HG03175 (cell line): Measurements from ENCODE around the gene COPZ1.
"Not testable (repeated sequence)": the region's sequence is repeated elsewhere in the genome, so short reads cannot be mapped to it uniquely, and the experiment has no call there.

ENCODE experiments used
- ATAC-seq: cut with Tn5 transposase; IDR thresholded peaks from one replicate; pipeline ENCODE4 v1.9.1; 2021; ENCODE audit warnings: mild to moderate bottlenecking, moderate library complexity; ENCODE audit not compliant: unreplicated experiment

COPZ1 gene

DNA sequence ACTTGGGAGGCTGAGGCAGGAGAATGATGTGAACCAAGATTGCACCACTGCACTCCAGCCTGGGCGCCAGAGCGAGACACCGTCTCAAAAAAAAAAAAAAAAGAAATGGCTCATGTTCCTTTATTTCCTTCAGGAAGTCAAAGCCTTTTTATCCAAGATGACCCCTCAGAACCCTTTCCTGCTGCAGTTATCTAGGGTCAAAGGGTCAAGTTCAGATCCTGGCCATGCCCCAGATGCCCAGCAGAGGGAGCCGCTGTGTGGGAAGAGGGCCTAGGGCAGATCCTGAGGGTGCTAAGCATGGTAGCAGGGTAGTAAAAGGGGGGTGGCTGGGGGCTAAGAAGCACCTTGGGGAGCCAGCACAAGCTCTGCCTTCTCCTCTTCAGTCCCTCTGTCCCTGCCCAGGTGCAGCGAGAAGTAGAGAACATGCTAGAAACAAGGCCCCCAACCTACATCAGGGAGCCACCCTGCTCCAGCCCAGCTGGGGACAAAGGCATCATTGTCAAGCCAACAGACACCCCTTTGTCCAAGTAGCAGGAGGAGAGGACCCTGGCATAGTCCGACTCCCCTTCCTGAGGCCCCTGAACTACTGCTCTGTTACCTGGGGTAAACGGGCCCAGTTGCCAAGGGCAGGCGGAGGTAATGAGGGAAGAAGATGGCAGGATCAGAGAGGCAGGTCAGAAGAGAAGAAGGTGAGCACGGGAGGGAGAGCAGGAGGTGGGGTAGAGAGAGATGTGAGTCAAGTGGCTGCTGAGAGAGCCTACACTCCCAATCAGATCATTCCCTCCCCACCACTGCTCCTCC is 30.6 kb upstream of the COPZ1 start:
- peak; percentile 55 for ATAC-seq

DNA sequence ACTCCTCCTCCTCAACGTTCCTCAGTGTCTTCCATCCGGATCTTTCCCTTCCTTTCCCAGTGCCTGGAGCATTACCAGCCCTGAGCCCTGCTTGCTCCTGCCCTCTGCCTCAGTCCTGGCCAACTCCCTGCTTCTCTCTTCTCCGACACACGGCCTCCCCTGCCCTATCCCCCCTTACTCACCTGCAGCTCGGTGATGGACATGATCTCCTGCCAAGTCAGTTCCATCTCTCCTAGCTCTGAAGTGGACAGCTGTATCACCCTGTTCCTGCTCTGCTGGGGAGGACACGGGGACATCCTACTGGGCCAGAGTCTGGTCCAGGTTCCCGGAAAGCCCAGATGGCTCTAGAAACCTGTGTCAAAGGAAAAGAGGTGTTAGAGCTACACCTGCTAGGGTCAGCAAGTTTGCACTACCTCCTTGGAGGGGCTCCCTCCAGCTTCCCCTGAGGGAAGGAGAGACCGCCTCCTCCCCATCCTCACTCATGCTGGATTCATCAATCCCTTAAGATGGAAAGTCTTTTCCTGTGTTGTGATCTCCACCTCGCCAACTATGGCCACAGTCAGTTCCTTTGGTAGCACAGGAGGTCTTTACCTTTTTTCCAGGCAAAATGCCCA is 29.9 kb upstream of the COPZ1 start:
- ATAC-seq: no peak

DNA sequence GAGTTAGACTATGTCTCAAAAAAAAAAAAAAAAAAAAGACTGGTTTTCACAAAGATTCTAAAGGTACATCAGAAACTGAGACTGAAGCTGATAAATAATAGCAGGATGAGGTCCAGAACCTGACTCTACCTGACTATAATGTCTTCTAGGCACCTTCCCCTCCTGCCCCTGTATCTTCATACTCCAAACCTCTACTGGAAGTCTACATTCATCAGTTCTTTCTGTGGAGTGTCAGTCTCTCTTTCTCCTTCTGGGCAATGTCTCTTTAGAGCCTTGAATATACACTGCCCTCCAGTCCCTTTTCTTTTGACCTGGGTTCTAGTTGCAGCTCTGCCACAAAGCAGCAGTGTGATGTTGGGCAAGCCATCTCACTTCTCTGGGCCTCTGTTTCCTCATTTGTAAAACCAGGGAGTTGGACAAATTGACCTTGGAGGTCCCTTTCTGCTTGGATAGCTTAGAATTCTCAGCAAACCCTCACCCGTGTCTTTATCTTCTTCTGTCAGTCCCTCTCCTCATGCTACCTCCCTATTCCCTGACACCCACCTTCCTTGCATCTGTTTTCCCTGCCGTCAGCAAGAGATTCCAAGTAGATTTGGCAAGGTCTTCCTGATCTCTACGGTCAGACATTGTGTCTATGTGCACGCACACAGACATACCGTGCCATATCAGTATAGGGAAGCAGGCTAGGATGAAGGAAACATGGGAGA is 28.4 kb upstream of the COPZ1 start:
- ATAC-seq: no peak

DNA sequence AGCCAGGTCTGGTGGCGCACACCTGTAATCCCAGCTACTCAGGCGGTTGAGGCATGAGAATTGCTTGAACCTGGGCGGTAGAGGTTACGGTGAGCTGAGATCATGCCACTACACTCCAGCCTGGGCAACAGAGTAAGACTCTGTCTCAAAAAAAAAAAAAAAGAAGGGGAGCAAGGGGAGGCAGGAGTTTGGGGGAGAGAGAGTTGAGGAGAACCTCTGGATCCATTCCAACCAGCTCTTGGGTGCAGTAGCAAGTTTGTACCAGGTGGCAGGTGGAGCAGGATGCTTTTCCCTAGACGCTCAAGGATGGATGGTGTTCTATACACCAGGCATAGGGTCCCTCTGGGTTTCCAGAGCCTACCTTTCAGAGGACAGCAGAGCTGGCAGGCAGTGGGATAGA is 26.0 kb upstream of the COPZ1 start:
- no peak for ATAC-seq

DNA sequence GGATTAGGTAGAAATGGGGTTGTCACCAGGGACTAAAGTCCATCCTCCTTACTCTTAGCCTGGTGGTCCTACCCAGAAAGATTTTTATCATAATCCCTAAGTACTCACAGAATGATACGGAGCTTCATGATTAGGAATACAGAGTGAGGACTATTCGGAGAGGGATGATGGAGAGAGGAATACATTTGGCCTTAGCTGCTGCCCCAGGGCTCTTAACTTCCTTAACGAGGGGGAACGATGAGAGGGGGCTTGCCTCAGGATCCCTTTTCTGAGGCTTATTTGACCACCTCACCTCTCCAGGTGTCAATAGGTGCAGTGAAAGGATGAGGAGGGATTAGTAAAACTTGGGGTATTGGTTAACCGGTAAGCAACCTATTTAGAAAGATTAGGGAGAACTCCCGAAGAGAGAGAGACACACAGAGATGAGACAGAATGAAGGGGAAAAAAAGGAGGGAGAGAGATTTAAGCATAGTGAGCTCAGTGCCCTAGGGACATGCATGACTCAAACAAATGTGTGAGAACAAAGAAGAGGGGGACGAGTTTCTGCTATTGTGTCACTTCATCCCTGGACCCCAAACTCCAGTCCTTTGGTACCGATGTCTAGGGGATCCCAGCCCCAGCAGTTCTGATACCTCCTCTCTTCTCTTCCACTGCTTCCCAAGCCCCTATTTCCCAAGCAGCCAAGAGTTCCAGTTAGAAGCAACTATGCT is 25.3 kb upstream of the COPZ1 start:
- no peak for ATAC-seq

DNA sequence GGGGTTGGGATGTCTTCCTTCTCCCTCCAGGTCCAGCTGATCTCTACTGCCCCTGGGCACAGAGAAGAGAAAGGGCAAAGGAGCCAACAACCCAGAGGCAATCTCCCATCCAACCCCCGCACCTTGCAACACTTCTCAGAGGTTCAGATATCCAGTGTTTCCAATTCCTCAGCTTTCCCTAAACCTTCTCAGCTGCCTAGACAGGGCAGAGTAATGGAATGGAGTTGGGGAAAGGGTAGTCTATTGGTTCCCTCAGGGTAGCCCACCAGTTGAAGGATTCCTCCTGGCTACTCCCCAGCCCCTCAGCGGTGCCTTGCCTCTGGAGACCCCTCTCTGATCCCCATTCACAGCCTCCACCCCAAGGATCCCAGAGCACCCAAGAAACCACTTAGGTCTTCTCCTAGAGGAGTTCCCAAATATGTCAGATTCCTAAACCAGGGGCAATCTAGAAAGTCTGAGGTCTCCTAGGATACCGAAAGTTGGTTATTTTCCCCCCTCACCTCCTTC is 24.7 kb upstream of the COPZ1 start:
- ATAC-seq: no peak

DNA sequence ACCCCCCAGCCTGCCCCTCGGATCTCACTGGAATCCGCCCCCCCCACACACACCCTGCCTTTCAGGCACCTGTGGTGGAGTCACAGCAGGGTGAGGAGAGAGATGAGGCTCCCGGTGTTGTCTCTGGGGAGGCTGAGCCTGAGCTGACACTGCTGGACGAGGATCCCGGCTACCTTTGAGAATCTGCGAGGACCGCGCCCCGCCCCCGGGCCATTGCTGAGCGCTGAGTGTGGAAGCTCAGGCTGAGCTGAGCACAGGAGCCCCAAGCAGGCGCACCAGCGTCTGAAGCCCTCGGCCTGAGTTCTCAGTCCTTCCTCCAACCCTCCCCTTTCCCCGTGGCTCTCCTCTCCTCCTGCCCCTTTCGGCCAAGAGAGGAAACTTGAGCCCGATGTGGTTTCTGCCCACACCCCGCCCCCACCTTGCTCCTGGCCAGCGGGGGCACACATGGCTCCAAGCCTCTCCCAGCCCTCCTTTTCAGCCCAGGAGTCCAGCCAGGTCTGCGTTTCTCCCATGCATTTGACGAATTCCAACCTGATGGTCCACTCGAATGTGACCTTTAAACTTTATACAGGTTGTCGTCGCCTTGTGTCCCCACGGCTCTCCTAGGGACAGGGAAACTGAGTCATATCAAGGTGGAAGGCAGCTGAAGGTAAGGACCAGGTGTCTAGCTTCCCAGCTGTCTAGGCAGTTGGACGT is 24.1 kb upstream of the COPZ1 start, which contains the start of gene NFE2:
Gene NFE2 (minus strand): TSS at position 284 of the 696 bp plus-strand sequence. CDS start 5,767 bp downstream, outside the sequence.
- ATAC-seq: no peak

DNA sequence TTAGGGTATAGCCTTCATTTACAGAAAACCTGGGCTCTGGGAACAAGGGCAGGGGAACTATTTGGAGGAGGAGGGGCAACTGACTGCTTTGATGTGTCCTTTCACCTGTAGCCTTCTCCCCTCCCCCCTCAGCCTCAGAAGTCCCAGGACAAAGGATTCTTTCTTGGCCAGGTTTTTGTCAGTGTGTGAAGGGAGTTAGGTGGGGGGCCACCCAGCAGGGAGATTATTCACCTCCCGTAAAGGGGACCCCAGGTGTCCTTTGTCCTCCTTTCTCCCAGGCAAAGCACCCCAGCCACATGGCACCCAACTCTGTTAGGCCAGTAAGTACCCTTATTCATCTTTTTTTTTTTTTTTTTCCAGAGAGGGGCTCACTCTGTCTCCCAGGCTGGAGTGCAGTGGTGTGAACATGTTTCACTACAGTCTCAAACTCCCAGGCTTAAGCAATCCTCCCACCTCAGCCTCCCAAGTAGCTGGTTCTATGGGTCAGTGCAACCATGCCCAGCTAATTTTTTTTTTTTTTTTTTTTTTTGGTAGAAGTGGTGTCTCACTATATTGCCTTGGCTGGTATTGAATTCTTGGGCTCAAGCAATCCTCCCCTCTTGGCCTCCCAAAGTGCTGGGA is 23.4 kb upstream of the COPZ1 start:
- no peak for ATAC-seq

DNA sequence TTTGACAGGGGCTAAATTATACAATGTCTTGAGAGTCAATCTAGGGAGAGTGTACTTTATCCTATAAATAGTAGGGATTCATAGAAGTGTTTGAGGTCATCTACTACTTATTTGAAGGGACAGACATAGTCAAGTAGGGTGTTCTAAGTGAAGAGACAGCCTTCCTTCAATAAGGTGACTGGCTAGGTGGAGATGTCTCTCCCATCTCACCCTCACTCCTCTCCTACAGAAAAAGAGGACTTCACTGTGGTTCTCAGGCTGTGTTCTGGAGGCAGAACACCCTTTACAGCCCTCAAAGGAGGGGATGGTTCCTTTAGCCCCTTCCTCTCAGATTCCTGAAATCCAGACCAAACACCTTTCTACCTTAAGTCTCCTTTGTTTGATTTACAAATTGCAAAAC is 21.3 kb upstream of the COPZ1 start:
- ATAC-seq: no peak

DNA sequence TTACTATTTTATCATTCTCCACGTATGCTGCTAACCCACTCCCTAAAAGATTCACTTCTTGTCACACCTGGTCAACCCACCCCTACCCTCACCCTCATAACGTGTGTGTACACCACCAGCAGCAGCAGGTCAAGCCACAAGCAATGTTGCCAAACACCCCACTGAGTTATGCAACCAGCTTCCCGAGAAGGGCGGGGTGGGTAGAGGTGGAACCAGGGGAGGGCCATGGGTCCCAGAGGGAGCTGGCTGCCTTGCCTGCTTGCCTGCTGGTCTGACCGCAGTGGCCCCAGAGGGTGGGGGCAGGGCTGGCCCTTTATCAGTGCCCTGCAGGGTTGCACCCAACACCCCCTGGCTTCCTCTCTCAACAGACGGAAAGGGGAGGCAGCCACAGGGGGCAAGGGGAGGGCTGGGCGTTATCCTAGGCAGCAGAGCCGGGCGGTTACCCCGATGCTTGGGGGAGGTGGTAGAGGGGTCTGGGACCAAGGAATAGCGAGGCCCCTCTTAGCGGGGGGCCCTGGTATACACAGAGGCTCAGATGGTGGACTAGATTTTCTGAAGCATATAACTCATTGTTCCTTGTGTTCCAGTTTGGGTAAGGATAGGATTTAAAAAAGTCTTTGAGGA is 20.6 kb upstream of the COPZ1 start:
- no peak for ATAC-seq

DNA sequence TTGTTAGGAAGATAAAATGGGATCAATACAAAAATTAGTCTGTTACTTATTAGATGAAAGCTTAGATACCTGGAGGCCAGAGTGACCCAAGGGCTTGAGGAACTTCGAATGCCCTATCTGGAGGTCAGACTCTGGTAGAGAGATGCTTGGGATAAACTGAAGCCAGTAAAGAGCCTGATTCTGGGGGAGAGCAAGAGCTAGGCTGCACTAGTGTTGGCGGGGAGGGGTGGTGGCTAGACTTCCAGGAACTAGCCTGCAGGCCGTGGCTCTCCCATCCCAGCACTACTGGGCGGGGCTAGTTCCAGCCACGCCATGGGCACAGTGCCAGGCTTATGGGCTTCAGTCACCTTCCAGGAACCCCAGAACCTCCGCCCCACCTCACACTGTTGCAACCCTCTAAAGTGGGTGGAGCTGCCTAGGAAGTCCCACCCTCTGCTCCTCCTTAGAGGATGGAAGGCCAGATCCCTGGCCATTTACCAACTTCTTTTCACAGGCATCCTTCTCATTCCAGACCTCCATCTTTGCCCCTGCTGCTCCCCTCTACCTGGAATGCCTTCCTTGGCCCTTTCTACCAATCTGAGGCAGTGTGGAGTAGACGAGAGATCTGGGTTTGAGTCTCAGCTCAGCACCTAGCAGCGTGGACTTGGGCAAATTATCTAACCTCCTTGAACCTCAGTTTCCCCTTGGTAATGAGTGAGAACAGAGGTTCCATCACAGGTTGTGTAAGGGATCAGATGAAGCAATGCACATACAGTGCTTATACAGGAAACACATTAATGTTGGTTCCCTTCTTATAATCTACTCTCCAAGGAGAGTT is 17.8 kb upstream of the COPZ1 start:
- no peak for ATAC-seq

DNA sequence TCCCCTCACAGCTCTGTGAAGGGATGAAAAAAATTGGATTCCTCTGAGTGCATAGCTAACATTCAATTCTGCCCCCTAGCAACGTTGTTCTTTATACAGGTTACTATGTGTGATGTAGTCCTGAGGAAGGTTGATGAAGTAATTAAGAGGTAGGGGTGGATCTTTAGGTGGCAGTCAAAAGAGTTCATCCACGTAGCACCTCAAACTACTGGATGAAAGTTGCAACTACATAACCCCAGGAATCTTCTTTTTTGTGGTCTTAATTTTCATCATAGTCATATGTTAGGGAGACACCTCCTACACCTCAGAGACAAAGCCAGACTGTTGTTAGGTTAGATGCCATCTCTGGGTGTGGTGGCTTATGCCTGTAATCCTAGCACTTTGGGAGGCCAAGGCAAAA is 13.9 kb upstream of the COPZ1 start:
- no peak for ATAC-seq

DNA sequence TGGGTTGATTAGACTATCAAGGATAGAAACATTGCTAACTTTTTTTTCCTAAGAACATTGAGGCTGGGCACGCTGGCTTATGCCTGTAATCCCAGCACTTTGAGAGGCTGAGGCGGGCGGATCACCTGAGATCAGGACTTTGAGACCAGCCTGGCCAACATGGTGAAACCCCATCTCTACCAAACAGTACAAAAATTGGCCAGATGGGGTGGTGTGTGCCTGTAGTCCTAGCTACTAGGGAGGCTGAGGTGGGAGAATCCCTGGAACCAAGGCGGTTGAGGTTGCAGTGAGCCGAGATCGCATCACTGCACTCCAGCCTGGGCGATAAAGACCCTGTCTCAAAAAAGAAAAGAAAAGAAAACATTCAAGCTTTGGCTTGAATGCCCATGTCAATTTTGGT is 12.6 kb upstream of the COPZ1 start:
- not testable (repeated sequence) for ATAC-seq

DNA sequence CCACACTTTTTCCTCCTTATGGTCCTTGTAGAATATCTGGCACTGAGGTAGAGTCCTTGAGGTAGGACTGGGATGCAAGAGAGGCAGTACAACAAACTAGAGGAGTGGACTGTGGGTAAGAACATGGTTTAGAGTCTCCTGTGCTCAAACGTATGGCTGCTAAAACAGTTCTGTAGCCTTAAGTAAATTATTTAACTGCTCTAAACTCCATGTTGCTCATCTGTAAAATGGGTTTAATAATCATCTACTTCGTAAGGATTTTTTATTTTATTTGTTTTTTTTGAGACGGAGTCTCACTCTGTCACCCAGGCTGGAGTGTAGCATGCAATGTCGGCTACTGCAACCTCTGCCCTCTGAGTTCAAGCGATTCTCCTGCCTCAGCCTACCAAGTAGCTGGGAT is 3.6 kb upstream of the COPZ1 start:
- ATAC-seq: no peak

DNA sequence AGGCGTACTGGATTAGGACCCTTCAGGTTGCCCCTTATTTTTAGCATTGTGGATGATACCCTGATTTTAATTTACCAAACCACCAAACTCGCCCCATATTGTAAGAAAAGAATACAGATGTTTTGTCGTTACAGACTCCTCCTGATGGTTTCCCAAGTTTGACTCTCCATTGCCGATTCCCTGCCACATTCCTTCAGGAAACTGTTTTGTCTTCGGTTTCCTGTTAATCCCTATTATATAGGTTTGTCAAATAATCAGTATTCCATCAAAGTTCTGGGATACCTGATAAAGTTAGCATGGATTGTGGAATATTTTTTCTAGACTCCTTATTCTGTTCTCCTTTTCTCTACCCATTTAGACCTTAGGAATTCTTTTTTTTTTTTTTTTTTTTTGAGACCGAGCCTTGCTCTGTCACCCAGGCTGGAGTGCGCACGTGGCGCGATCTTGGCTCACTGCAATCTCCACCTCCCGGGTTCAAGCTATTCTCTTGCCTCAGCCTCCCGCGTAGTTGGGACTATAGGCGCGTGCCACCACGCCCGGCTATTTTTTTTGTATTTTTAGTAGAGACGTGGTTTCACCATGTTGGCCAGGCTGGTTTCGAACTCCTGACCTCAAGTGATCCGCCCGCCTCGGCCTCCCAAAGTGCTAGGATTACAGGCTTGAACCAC is 645 bp downstream of the COPZ1 start:
- not testable (repeated sequence) for ATAC-seq

DNA sequence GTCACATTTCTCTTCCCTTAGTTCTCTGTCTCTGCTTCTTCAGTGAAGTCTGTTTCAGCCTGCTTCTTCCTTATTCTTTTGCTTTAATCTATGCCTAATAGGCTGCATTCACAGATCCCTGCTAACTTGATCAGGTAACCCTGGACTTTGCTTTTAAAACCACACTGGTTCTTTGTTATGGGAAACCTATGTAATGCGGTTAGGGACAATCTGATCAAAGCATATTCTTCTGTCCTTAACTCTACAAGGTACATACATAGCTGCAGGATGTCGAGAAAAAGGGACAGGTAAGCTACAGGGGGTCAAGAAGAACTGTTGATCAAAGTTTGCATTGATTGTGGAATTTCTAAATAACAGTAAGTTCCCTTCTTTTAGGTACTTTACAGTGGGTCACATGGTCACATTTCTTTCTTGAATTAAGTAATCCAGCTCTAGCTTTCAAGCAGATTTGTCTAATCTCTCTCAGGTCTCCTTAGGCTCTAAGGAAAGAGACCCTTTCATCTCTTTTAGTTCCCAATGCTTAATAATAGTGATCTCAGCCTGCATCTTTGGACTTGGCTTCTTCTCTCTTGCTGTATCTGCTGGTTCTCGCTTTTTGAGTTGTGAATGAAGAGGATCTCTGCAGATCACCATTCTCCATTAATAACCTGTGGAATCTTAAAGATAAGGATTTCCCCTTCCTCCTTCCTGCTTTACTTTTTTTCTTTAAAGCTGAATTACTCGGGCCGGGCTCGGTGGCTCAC is 3.8 kb downstream of the COPZ1 start:
- ATAC-seq: no peak

DNA sequence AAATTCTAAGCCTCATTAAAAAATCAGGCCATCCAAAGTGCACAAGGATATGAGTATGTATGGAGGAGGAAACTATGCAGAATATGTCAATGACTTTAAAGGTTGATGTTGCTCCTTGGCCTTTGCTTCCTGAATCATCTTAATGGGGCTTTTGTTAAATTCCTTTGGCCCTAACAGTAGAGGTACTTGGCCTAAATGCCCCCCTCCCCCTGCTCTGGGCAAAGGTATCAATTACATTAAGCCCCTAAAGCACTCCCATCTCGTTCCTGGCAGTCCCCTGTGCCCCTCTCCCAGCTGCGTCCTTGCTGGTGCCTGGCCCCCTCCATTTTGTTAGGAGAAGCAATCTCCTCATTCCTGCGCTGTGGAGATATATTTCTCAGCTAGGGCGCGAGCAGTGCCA is 4.8 kb downstream of the COPZ1 start:
- no peak for ATAC-seq

DNA sequence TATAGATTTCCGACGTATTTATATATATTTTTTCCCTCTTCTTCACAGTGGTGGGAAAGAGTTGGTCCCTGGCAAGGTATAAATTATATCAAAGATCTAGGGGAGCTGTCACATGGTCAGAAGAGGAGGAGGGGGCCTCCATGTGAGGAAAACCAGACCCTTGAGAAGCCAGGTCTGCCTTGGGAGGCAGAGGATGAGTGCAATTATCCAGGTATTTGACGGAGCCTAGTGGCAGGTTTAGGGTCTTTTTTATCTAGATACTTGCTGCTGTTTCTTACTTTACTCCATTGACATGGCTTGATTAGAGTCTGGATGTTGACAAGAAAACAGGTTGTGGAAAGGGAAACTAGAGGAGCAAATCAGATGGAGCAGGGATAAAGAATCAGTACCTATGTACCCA is 5.5 kb downstream of the COPZ1 start:
- ATAC-seq: no peak
